ENCODE results near the gene ABCE1. TPM values are rescaled to one million over a fixed set of nuclear protein-coding genes. Genes with fewer than 3 reads are reported as not detected.
"Not testable (repeated sequence)": the region's sequence is repeated elsewhere in the genome, so short reads cannot be mapped to it uniquely, and the experiment has no call there.

Gene ABCE1
- total RNA-seq, 1 donor from 2014 or later, result 47.1 TPM

DNA sequence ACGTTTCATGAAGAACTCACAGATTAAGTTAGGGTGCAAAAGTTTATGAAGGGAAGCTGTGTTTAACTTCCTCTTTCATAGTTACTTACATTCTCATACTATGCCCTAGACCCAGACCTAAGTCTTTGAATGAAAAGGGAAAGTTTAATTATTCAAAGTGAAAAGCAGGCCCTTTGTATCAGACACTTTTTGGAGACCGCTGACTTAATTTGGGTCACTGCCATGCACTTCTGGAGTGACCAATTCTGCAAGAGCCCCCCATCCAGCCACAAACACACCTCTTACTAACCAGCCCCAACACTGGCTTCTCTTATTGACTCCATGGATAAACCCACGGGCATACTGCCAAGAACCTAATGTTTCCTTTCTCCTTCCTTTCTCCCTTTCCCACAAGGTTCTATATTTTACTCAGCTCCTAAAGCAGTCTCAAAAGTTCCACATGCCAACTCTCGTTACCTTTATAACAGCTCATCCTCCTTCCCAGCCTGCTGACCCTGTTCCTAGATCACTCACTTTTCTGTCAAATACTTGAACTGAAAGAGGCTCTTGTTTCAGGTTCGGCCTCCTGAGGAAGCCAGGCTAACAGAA lies 34.5 kb downstream of the ABCE1 start:
- H3K9me3 ChIP-seq, result no peaks in the 10 kb centered on the region
- no peak overlapping the region for H3K27ac ChIP-seq
- peaks cover 0 to 12% of the 10 kb centered on the region in 2 donors for H3K36me3 ChIP-seq
- no peak overlapping the region for H3K4me3 ChIP-seq
- no peak for DNase-seq (ENCODE audit: extremely low spot score in 2 of 2)
- no peaks in the 10 kb centered on the region for H3K4me1 ChIP-seq
- intact Hi-C loops (cut with DNase I), result no loop called here
- H3K27me3 ChIP-seq, result no peaks in the 10 kb centered on the region
- TF ChIP-seq POLR2A (IDR thresholded peaks at IDR 0.05) (no peak), POLR2AphosphoS5 (IDR thresholded peaks at IDR 0.05; ENCODE audit: insufficient read depth in 1 of 2, low read depth in 1 of 2) (no peak)
- TF ChIP-seq, protein P1, sequence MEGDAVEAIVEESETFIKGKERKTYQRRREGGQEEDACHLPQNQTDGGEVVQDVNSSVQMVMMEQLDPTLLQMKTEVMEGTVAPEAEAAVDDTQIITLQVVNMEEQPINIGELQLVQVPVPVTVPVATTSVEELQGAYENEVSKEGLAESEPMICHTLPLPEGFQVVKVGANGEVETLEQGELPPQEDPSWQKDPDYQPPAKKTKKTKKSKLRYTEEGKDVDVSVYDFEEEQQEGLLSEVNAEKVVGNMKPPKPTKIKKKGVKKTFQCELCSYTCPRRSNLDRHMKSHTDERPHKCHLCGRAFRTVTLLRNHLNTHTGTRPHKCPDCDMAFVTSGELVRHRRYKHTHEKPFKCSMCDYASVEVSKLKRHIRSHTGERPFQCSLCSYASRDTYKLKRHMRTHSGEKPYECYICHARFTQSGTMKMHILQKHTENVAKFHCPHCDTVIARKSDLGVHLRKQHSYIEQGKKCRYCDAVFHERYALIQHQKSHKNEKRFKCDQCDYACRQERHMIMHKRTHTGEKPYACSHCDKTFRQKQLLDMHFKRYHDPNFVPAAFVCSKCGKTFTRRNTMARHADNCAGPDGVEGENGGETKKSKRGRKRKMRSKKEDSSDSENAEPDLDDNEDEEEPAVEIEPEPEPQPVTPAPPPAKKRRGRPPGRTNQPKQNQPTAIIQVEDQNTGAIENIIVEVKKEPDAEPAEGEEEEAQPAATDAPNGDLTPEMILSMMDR (IDR thresholded peaks at IDR 0.05), result no peak

DNA sequence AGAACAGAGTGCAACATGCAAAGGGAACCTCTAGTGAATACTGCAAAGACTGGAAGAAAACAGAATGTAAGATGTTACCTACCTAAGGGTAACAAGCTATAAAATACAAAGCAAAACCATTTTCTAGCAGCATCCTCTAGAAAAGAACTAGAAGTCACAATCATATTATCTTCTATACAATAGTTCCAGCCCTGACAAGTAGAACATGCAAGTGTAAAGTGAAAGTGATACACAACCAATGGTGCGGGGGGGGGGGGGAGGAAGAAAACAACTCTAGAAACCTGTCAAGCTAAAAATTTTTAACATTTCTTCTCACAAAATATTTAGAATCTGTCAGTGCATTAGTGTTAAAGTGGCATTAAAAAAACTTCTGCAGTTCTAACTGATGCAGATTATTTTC lies 38.1 kb downstream of the ABCE1 start:
- H3K4me1 ChIP-seq; DNase-seq (ENCODE audit: extremely low spot score in 2 of 2); H3K27me3 ChIP-seq; H3K9me3 ChIP-seq; H3K27ac ChIP-seq; intact Hi-C loops (cut with DNase I); H3K4me3 ChIP-seq: not testable (repeated sequence)
- H3K36me3 ChIP-seq, result peaks cover 0 to 38% of the 10 kb centered on the region in 2 donors

DNA sequence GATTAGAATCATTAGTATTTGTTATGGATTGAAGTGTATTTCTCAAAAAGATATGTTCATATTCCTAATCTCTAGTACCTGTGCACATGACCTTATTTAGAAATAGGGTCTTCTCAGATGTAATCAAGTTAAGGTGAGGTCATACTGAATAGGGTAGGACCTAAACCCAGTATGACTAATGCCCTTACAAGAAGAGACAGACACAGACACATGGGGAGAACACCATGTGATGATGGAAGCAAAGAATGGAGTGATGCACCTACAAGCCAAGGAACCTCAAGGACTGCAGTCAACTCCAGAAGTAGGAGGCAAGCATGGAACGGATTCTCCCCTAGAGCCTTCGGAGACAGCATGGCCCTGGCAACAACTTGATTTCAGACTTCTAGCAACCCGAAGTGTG lies 50.9 kb downstream of the ABCE1 start:
- intact Hi-C loops (cut with DNase I), result no loop called here
- TF ChIP-seq POLR2A (IDR thresholded peaks at IDR 0.05) (no peak), POLR2AphosphoS5 (IDR thresholded peaks at IDR 0.05; ENCODE audit: insufficient read depth in 1 of 2, low read depth in 1 of 2) (no peak)
- TF ChIP-seq, protein P1 (IDR thresholded peaks at IDR 0.05), result no peak
- Histone ChIP-seq H3K4me3 (no peak overlapping the region), H3K27ac (no peak overlapping the region), H3K4me1 (no peaks in the 10 kb centered on the region), H3K27me3 (no peaks in the 10 kb centered on the region), H3K9me3 (no peaks in the 10 kb centered on the region), H3K36me3 (peaks cover 0 to 74% of the 10 kb centered on the region in 2 donors)
- no peak for DNase-seq (ENCODE audit: extremely low spot score in 2 of 2)

DNA sequence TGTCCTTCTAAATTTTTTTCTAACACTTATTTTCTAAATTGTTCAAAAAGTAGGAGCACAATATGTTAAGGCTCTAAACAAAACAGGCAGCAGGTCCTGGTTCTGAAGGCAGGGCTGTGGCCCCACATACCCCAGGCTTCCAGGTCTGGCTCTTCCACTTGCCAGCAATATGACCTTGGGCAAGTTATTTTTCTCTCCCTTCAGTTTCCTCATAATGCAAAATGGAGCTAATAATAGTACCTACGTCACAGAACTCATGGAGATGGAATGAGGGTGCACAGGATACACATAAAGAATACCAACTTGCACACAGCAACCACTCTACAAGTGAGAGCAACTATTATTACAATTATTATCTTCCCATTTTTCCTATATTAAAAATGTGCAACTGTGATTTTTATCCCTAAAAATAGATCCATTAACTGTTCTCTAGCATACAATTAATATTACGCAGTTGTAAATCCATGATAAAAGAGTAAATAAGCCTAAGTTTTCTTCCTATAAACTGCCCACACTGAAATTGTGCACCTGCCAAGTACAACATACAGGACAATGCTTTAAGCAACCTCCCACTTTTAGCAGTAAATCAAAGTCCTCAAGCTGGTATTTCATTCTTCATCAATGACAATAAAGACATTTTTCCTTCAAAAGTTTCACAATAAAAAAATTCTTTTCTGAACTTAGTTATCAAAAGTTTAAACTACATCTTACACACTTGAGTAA lies 55.2 kb downstream of the ABCE1 start:
- TF ChIP-seq POLR2A (IDR thresholded peaks at IDR 0.05), result no peak
- TF ChIP-seq, protein P1 (IDR thresholded peaks at IDR 0.05), result no peak
- no peak for TF ChIP-seq POLR2AphosphoS5 (IDR thresholded peaks at IDR 0.05; ENCODE audit: insufficient read depth in 1 of 2, low read depth in 1 of 2)
- Histone ChIP-seq H3K9me3 (no peaks in the 10 kb centered on the region), H3K27me3 (no peaks in the 10 kb centered on the region), H3K4me1 (no peaks in the 10 kb centered on the region), H3K27ac (no peak overlapping the region), H3K4me3 (no peak overlapping the region), H3K36me3 (peaks cover 0 to 62% of the 10 kb centered on the region in 2 donors)
- DNase-seq (ENCODE audit: extremely low spot score in 2 of 2), result no peak
- intact Hi-C loops (cut with DNase I), result no loop called here

DNA sequence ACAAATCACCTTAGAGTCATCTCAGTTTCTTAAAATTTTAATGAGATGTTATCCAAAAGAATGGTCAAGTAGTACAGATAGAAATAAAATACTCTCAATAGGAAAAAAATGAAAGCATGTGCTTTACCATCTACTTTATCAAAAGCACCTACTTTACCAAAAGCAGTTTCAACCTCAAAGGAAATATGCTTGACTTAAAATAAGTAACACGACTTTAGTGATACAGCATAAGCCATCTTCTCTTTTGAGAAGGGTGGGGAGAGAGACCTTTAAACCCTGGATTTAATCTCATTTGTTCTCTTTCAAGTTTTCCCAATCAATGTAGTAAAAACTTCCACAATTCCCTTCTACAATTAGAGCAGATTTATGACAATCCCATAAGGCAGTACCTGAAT lies 55.8 kb downstream of the ABCE1 start:
- peaks cover 0 to 60% of the 10 kb centered on the region in 2 donors for H3K36me3 ChIP-seq
- no peak for DNase-seq (ENCODE audit: extremely low spot score in 2 of 2)
- no peaks in the 10 kb centered on the region for H3K27me3 ChIP-seq
- H3K4me1 ChIP-seq, result no peaks in the 10 kb centered on the region
- no peak overlapping the region for H3K4me3 ChIP-seq
- no peaks in the 10 kb centered on the region for H3K9me3 ChIP-seq
- TF ChIP-seq POLR2A (IDR thresholded peaks at IDR 0.05), result no peak
- no peak for TF ChIP-seq POLR2AphosphoS5 (IDR thresholded peaks at IDR 0.05; ENCODE audit: insufficient read depth in 1 of 2, low read depth in 1 of 2)
- TF ChIP-seq, protein P1 (IDR thresholded peaks at IDR 0.05), result no peak
- no peak overlapping the region for H3K27ac ChIP-seq
- intact Hi-C loops (cut with DNase I), result no loop called here
